ENCODE results near the gene TSFM. TPM values are rescaled to one million over a fixed set of nuclear protein-coding genes. Genes with fewer than 3 reads are reported as not detected.

Gene TSFM
- total and polyA plus RNA-seq, 9 of the 15 experiments (the other 6 are each of a cell fraction or from before 2014, with no cell fraction given): 44.6 to 198 (median 60.2) TPM

GRCh38 chr12:57744194-57744776, 38.3 kb upstream of the TSFM start (continued):
- TF ChIP-seq U2AF1 (optimal IDR thresholded peaks at IDR 0.05; ENCODE audit: low read depth, low read length): no peak
- no peak for TF ChIP-seq NCOR1 (IDR thresholded peaks at IDR 0.05)
- peak; percentile 74 for TF ChIP-seq POLR2G (IDR thresholded peaks at IDR 0.05; ENCODE audit: low read depth, low read length)
- no peak for TF ChIP-seq SNRNP70 (optimal IDR thresholded peaks at IDR 0.05; ENCODE audit: low read depth, low read length)
- no peak for TF ChIP-seq ZNF75A (CRISPR knock-in tag; IDR thresholded peaks at IDR 0.05)

- peak; percentile 99 for FAIRE-seq
- TF ChIP-seq C11orf30 (IDR thresholded peaks at IDR 0.05; ENCODE audit: low read depth) (no peak; the same call in 1 of the 2 replicates), ZNF174 (CRISPR knock-in tag; IDR thresholded peaks at IDR 0.05) (no peak), PATZ1 (CRISPR knock-in tag; IDR thresholded peaks at IDR 0.05; ENCODE audit: borderline replicate concordance) (peak; percentile 70; the same call in 1 of the 2 replicates), PURB (CRISPR knock-in tag; IDR thresholded peaks at IDR 0.05; ENCODE audit: low read depth) (no peak), CGGBP1 (CRISPR knock-in tag; IDR thresholded peaks at IDR 0.05) (no peak), ZFP91 (CRISPR knock-in tag; IDR thresholded peaks at IDR 0.05) (peak; percentile 96)
Observed at GRCh38 chr12:57744777-57745484, 37.7 kb upstream of the TSFM start, which contains the start of gene TSPAN31. TSS of gene TSPAN31 (plus strand) at chr12:57745039. CDS start at chr12:57745155, 116 bp downstream.

More at GRCh38 chr12:57744777-57745484, 37.7 kb upstream of the TSFM start, which contains the start of gene TSPAN31:
- in situ Hi-C loops (cut with MboI): loop anchor here (10.0 kb wide), 1 partner anchor 430 kb away; no protein-coding TSS in a partner anchor
- H3K27ac ChIP-seq (ENCODE audit: extremely low read depth, low read depth, low read length): peak within 1 kb of the TSS; percentile 84
- no peaks in the 10 kb centered on the region for H3K9me3 ChIP-seq (replicated peaks; ENCODE audit: control insufficient read depth, insufficient read depth, low read depth, low read length)
- peak within 1 kb of the TSS; percentile 90 for H2AFZ ChIP-seq (ENCODE audit: low read depth, low read length)
- ATAC-seq: peak; percentile 93
- no peaks in the 10 kb centered on the region for H4K20me1 ChIP-seq (replicated peaks; ENCODE audit: control insufficient read depth, insufficient read depth, low read length)
- peaks cover 7 to 12% of the 10 kb centered on the region in 2 experiments; a peak in 3 of 5 replicates for H3K4me1 ChIP-seq (replicated peaks in 1 of 2; ENCODE audit: control insufficient read depth in 2 of 2, insufficient read depth in 2 of 2, low read length in 2 of 2)
- peaks cover 0 to 3% of the 10 kb centered on the region in 2 experiments; a peak in 2 of 5 replicates for H3K27me3 ChIP-seq (ENCODE audit: control insufficient read depth in 2 of 2, insufficient read depth in 2 of 2, low read length in 2 of 2)
- H3K4me2 ChIP-seq (ENCODE audit: insufficient read depth, low read length): peak within 1 kb of the TSS; percentile 88
- POLR2A ChIA-PET: interaction anchor here (0.6 to 2.5 kb wide), 17 partner anchors 9 to 230 kb away, joined by 3 to 15 read pairs (median 3); partner anchors contain the start of genes CYP27B1, DDIT3, EEF1AKMT3 and METTL1
- peak within 1 kb of the TSS; percentile 59 for H3K4me3 ChIP-seq
- peak within 1 kb of the TSS; percentile 88 to 95 for H3K9ac ChIP-seq (ENCODE audit: insufficient read depth in 1 of 2, low read depth in 2 of 2, low read length in 2 of 2)
- DNase-seq (ENCODE audit: extremely low read depth in 1 of 4, low spot score in 3 of 4): peak; percentile 78 to 98 (median 88)
- CTCF ChIA-PET (ENCODE audit: low intra/inter-chr PET ratio): no interaction called here
- 1% methylated on average over 29 of the region's 29 CpGs for WGBS (ENCODE audit: insufficient coverage, low coverage, missing lambda C conversion rate)
- peaks cover 40% of the 10 kb centered on the region for H3K36me3 ChIP-seq (ENCODE audit: control insufficient read depth, insufficient read depth, low read length)
- peaks cover 19% of the 10 kb centered on the region for H3K79me2 ChIP-seq (ENCODE audit: control insufficient read depth, insufficient read depth, low read length)
- no TSS peak for BruUV-seq (replicated peaks)
- no peaks in the 10 kb centered on the region for H3K9me1 ChIP-seq (ENCODE audit: control insufficient read depth, insufficient read depth, low read length)
- intact Hi-C loops (cut with micrococcal nuclease): no loop called here

Data from K562 (cell line).